ENCODE results near the gene TRIM27.

GRCh38 chr6:28929887-28930620 is 6.3 kb upstream of the TRIM27 start:
- TF ChIP-seq, protein P1, sequence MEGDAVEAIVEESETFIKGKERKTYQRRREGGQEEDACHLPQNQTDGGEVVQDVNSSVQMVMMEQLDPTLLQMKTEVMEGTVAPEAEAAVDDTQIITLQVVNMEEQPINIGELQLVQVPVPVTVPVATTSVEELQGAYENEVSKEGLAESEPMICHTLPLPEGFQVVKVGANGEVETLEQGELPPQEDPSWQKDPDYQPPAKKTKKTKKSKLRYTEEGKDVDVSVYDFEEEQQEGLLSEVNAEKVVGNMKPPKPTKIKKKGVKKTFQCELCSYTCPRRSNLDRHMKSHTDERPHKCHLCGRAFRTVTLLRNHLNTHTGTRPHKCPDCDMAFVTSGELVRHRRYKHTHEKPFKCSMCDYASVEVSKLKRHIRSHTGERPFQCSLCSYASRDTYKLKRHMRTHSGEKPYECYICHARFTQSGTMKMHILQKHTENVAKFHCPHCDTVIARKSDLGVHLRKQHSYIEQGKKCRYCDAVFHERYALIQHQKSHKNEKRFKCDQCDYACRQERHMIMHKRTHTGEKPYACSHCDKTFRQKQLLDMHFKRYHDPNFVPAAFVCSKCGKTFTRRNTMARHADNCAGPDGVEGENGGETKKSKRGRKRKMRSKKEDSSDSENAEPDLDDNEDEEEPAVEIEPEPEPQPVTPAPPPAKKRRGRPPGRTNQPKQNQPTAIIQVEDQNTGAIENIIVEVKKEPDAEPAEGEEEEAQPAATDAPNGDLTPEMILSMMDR (IDR thresholded peaks at IDR 0.05; ENCODE audit: insufficient read depth, low read length): no peak
- TF ChIP-seq POLR2AphosphoS5 (IDR thresholded peaks at IDR 0.05; ENCODE audit: low read depth): no peak
- no peak for TF ChIP-seq REST (IDR thresholded peaks at IDR 0.05; ENCODE audit: insufficient replicate concordance, low read depth)
- no peak for TF ChIP-seq GABPA (IDR thresholded peaks at IDR 0.05; ENCODE audit: low read depth)
- TF ChIP-seq SPI1 (IDR thresholded peaks at IDR 0.05; ENCODE audit: borderline replicate concordance, low read depth): no peak
